ENCODE data around the gene DIMT1. TPM values are rescaled to one million over a fixed set of nuclear protein-coding genes. Genes with fewer than 3 reads are reported as not detected.

The DIMT1 gene
- total and polyA plus RNA-seq, 3 donors from 2014 or later = 19.3 to 22.5 (median 20.3) TPM

DNA sequence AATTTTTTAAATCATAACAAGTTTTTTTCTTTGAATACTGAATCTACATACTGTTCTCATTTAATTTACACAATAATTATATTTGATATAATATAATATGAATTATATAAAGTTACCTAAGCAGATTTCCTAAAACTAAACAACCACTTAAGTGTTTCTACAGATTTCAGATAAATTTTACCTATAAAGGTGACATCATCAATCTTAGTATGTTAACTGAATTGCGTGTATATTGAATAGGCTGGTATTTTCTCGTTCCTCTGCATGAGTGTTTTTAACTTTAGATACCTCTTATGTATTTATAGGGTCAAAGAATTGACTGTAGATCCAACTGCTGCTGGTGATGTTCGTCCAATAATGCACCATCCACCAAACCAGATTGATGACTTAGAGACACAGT is 30.3 kb downstream of the DIMT1 start:
- Histone ChIP-seq H3K36me3 (ENCODE audit: low read depth, missing control alignments) (no peaks in the 10 kb centered on the region), H3K4me3 (no peak overlapping the region), H3K9me3 (no peaks in the 10 kb centered on the region), H3K27ac (no peak overlapping the region), H3K27me3 (no peaks in the 10 kb centered on the region), H3K4me1 (no peaks in the 10 kb centered on the region)
- intact Hi-C loops (cut with DNase I; ENCODE audit: low total_unique reads) = no loop called here
- TF ChIP-seq POLR2A (IDR thresholded peaks at IDR 0.05) = no peak
- TF ChIP-seq, protein P1, sequence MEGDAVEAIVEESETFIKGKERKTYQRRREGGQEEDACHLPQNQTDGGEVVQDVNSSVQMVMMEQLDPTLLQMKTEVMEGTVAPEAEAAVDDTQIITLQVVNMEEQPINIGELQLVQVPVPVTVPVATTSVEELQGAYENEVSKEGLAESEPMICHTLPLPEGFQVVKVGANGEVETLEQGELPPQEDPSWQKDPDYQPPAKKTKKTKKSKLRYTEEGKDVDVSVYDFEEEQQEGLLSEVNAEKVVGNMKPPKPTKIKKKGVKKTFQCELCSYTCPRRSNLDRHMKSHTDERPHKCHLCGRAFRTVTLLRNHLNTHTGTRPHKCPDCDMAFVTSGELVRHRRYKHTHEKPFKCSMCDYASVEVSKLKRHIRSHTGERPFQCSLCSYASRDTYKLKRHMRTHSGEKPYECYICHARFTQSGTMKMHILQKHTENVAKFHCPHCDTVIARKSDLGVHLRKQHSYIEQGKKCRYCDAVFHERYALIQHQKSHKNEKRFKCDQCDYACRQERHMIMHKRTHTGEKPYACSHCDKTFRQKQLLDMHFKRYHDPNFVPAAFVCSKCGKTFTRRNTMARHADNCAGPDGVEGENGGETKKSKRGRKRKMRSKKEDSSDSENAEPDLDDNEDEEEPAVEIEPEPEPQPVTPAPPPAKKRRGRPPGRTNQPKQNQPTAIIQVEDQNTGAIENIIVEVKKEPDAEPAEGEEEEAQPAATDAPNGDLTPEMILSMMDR (IDR thresholded peaks at IDR 0.05) = no peak
- no peak for DNase-seq
- WGBS, 2 donors = 94 to 98% methylated on average over 3 of the region's 3 CpGs

DNA sequence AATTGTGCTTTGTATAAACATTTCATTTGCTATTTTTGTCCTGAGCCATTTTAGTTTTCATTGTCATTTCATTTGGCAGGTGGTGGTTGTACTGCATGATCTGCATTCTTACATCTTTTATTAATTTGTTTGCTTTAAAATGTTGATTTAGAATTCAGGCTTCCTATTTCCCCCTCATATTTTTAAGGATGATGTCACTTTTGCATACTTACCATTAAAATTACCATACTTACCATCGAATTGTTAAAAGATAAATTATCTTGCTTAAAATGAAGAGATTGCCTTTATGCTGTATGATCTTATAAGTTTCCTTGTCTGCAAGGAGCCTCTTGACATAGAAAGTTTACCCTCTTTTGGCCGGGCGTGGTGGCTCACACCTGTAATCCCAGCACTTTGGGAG is 31.1 kb downstream of the DIMT1 start:
- no peaks in the 10 kb centered on the region for H3K4me1 ChIP-seq
- DNase-seq = no peak
- no peak for TF ChIP-seq POLR2A (IDR thresholded peaks at IDR 0.05)
- TF ChIP-seq, protein P1 (IDR thresholded peaks at IDR 0.05) = no peak
- H3K9me3 ChIP-seq = no peaks in the 10 kb centered on the region
- intact Hi-C loops (cut with DNase I; ENCODE audit: low total_unique reads) = no loop called here
- WGBS, 2 donors = 89 to 92% methylated on average over 3 of the region's 3 CpGs
- H3K27ac ChIP-seq = no peak overlapping the region
- no peaks in the 10 kb centered on the region for H3K27me3 ChIP-seq
- H3K36me3 ChIP-seq (ENCODE audit: low read depth, missing control alignments) = no peaks in the 10 kb centered on the region
- no peak overlapping the region for H3K4me3 ChIP-seq

DNA sequence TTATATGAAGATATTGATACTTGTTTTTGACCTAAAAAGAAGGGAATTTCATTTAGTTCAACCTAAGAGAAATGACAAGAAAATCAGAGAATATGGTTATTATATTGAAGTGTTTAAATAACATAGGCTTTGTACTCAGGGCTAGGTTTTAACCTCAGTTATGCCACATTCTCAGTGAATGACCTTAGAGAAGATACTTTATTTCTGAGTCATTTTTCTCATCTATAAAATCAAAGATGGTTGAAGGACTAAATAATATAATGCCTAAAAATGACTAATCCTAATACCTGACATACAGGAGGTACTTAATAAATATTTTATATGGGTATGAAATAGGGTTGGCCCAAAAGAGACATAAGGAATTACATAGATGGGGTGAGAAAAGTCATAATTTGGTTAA is 32.3 kb downstream of the DIMT1 start:
- no peak for TF ChIP-seq POLR2A (IDR thresholded peaks at IDR 0.05)
- TF ChIP-seq, protein P1 (IDR thresholded peaks at IDR 0.05) = no peak
- H3K36me3 ChIP-seq (ENCODE audit: low read depth, missing control alignments) = no peaks in the 10 kb centered on the region
- DNase-seq = no peak

DNA sequence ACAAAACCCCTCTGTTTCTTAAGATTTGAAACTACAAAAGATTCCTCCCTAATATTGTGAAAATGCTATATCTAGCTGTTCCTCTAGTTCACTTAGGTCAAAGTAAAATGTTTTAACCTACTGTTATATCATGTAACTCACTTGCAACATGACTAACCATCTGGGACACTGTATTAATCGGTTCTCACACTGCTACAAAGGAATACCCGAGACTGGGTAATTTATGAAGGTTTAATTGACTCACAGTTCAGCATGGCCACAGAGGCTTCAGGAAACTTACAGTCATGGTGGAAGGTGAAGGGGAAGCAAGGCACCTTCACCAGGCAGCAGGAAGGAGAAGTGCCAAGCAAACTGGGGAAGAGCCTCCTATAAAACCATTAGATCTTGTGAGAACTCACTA is 34.7 kb downstream of the DIMT1 start:
- 88 to 92% methylated on average over 2 of the region's 2 CpGs for WGBS, 2 donors
- Histone ChIP-seq H3K4me3 (no peak overlapping the region), H3K27ac (no peak overlapping the region), H3K4me1 (no peaks in the 10 kb centered on the region), H3K27me3 (no peaks in the 10 kb centered on the region), H3K9me3 (no peaks in the 10 kb centered on the region), H3K36me3 (ENCODE audit: low read depth, missing control alignments) (no peaks in the 10 kb centered on the region)
- DNase-seq = no peak
- TF ChIP-seq, protein P1 (IDR thresholded peaks at IDR 0.05) = no peak
- no peak for TF ChIP-seq POLR2A (IDR thresholded peaks at IDR 0.05)
- intact Hi-C loops (cut with DNase I; ENCODE audit: low total_unique reads) = no loop called here

More for the DNA sequence above, 32.3 kb downstream of the DIMT1 start:
- intact Hi-C loops (cut with DNase I; ENCODE audit: low total_unique reads) = no loop called here
- Histone ChIP-seq H3K27me3 (no peaks in the 10 kb centered on the region), H3K4me3 (no peak overlapping the region), H3K27ac (no peak overlapping the region), H3K4me1 (no peaks in the 10 kb centered on the region), H3K9me3 (no peaks in the 10 kb centered on the region)

DNA sequence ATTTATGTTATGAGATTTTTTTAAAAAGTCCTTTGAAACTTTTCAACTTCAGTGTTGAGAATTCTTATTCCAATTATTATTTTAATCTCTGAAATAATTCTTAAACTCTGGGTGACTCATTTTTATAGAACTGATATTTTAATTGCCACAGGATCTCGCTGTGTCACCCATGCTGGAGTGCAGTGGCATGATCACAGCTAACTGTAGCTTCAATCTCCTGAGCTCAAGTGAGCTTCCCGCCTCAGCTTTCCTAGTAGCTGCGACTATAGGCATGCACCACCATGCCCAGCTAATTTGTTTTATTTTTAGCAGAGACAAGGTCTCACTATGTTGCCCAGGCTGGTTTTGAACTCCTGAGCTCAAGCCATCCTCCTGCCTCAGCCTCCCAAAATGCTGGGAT is 41.0 kb downstream of the DIMT1 start:
- DNase-seq = no peak
- Histone ChIP-seq H3K4me3 (no peak overlapping the region), H3K9me3 (no peaks in the 10 kb centered on the region), H3K27ac (no peak overlapping the region), H3K27me3 (no peaks in the 10 kb centered on the region), H3K4me1 (no peaks in the 10 kb centered on the region), H3K36me3 (ENCODE audit: low read depth, missing control alignments) (no peaks in the 10 kb centered on the region)
- WGBS, 2 donors = 93 to 100% methylated on average over 3 of the region's 3 CpGs
- TF ChIP-seq, protein P1 (IDR thresholded peaks at IDR 0.05) = no peak
- no peak for TF ChIP-seq POLR2A (IDR thresholded peaks at IDR 0.05)
- intact Hi-C loops (cut with DNase I; ENCODE audit: low total_unique reads) = no loop called here

Data from testis (tissue), 3 donors.